Loucy (cell line): ENCODE results near the gene CTNNBL1.

Experiments
- H2AFZ ChIP-seq: fragments of 200-600 bp; sonication (generic); 2 replicates; pipeline ENCODE4 v1.6.0; 2016; ENCODE audit warnings: antibody characterized with exemption, mild to moderate bottlenecking, low read length, moderate library complexity
- H3F3A ChIP-seq: fragments of 200-600 bp; 2 replicates; pipeline ENCODE4 v1.6.0; 2016; ENCODE audit warnings: antibody characterized with exemption, low read depth, mild to moderate bottlenecking
- H3K27me3 ChIP-seq: fragments of 200-600 bp; sonication (generic); 2 replicates; pipeline ENCODE4 v1.6.1; 2014; ENCODE audit warnings: low read length, mild to moderate bottlenecking; ENCODE audit not compliant: insufficient read depth, poor library complexity, severe bottlenecking
- H3K36me3 ChIP-seq: fragments of 200-600 bp; sonication (generic); 2 replicates; pipeline ENCODE4 v1.6.1; 2016; ENCODE audit warnings: low read length; ENCODE audit not compliant: insufficient read depth
- H3K4me1 ChIP-seq: fragments of 200-600 bp; sonication (generic); 2 replicates; pipeline ENCODE4 v1.5.1; 2014; ENCODE audit warnings: low read length, mild to moderate bottlenecking; ENCODE audit not compliant: insufficient read depth, poor library complexity, severe bottlenecking
- H3K4me2 ChIP-seq: fragments of 200-600 bp; sonication (generic); 2 replicates; pipeline ENCODE4 v1.6.0; 2014; ENCODE audit warnings: antibody characterized with exemption, low read length, low read depth, mild to moderate bottlenecking; ENCODE audit not compliant: poor library complexity, severe bottlenecking
- H3K4me3 ChIP-seq: fragments of 200-600 bp; sonication (generic); 2 replicates; pipeline ENCODE4 v1.5.1; 2014; ENCODE audit warnings: low read length, mild to moderate bottlenecking, mixed read lengths; ENCODE audit not compliant: poor library complexity, severe bottlenecking
- H3K79me2 ChIP-seq: fragments of 200-600 bp; sonication (generic); 2 replicates; pipeline ENCODE4 v1.6.1; 2014; ENCODE audit warnings: low read length; ENCODE audit not compliant: insufficient read depth
- H3K9ac ChIP-seq: fragments of 200-600 bp; sonication (generic); 2 replicates; pipeline ENCODE4 v1.6.0; 2014; ENCODE audit warnings: mild to moderate bottlenecking, low read depth, low read length, moderate library complexity; ENCODE audit not compliant: poor library complexity, severe bottlenecking
- H3K9me2 ChIP-seq: fragments of 200-600 bp; sonication (generic); replicated peaks from 2 replicates; pipeline ENCODE4 v1.6.1; 2016; ENCODE audit warnings: low read depth, low read length, mixed read lengths
- H3K9me3 ChIP-seq: fragments of 200-600 bp; sonication (generic); 2 replicates; pipeline ENCODE4 v1.6.1; 2014; ENCODE audit warnings: mild to moderate bottlenecking, antibody characterized with exemption, low read length, low read depth; ENCODE audit not compliant: insufficient read depth
- H4K20me1 ChIP-seq: fragments of 200-600 bp; sonication (generic); 2 replicates; pipeline ENCODE4 v1.6.0; 2014; ENCODE audit warnings: antibody characterized with exemption, low read length, mild to moderate bottlenecking; ENCODE audit not compliant: insufficient read depth, poor library complexity, severe bottlenecking
- CTCF ChIP-seq: fragments of 200-600 bp; sonication (generic); conservative IDR thresholded peaks from 2 replicates; pipeline ENCODE4 v1.5.1; 2014; ENCODE audit warnings: mild to moderate bottlenecking, antibody characterized with exemption, low read length
- EZH2phosphoT487 ChIP-seq: fragments of 200-600 bp; IDR thresholded peaks from 2 replicates; pipeline ENCODE4 v1.6.1; 2018; ENCODE audit warnings: antibody characterized with exemption, mild to moderate bottlenecking, moderate library complexity, borderline replicate concordance

CTNNBL1 gene

GRCh38 chr20:37726971-37727956 lies 33.4 kb downstream of the CTNNBL1 start:
- Histone ChIP-seq H3K79me2 (peaks cover 62% of the 10 kb centered on the region), H4K20me1 (peaks cover 5% of the 10 kb centered on the region), H3K4me1 (peaks cover 21% of the 10 kb centered on the region), H3K4me2 (no peak overlapping the region), H3K9me2 (no peaks in the 10 kb centered on the region), H2AFZ (no peak overlapping the region), H3K9ac (no peak overlapping the region), H3K27me3 (no peaks in the 10 kb centered on the region), H3F3A (no peaks in the 10 kb centered on the region), H3K36me3 (no peaks in the 10 kb centered on the region), H3K4me3 (no peak overlapping the region), H3K9me3 (no peaks in the 10 kb centered on the region)
- TF ChIP-seq CTCF: no peak
- no peak for TF ChIP-seq EZH2phosphoT487

- peaks cover 21% of the 10 kb centered on the region for H3K4me1 ChIP-seq
- H3F3A ChIP-seq: no peaks in the 10 kb centered on the region
- no peaks in the 10 kb centered on the region for H3K9me2 ChIP-seq
- peaks cover 58% of the 10 kb centered on the region for H3K79me2 ChIP-seq
- H3K27me3 ChIP-seq: no peaks in the 10 kb centered on the region
- no peak overlapping the region for H3K4me3 ChIP-seq
- TF ChIP-seq EZH2phosphoT487 (no peak), CTCF (no peak)
- no peaks in the 10 kb centered on the region for H3K9me3 ChIP-seq
- H3K4me2 ChIP-seq: no peak overlapping the region
- no peak overlapping the region for H2AFZ ChIP-seq
- peaks cover 4% of the 10 kb centered on the region; the same call in 1 of the 2 replicates for H3K36me3 ChIP-seq
- peaks cover 4% of the 10 kb centered on the region for H4K20me1 ChIP-seq
- H3K9ac ChIP-seq: no peak overlapping the region
These were observed 34.3 kb downstream of the CTNNBL1 start for GRCh38 chr20:37727957-37728634.

GRCh38 chr20:37728635-37728983 lies 34.8 kb downstream of the CTNNBL1 start:
- no peak overlapping the region for H3K4me2 ChIP-seq
- no peaks in the 10 kb centered on the region for H3K9me2 ChIP-seq
- peaks cover 53% of the 10 kb centered on the region for H3K79me2 ChIP-seq
- H3K4me1 ChIP-seq: peaks cover 21% of the 10 kb centered on the region
- H2AFZ ChIP-seq: no peak overlapping the region
- peaks cover 9% of the 10 kb centered on the region for H3K36me3 ChIP-seq
- H3K27me3 ChIP-seq: no peaks in the 10 kb centered on the region
- TF ChIP-seq EZH2phosphoT487 (no peak), CTCF (no peak)
- H3K9me3 ChIP-seq: no peaks in the 10 kb centered on the region
- no peak overlapping the region for H3K4me3 ChIP-seq
- no peaks in the 10 kb centered on the region for H3F3A ChIP-seq
- no peak overlapping the region for H3K9ac ChIP-seq
- no peaks in the 10 kb centered on the region for H4K20me1 ChIP-seq
